GM18873 (cell line): ENCODE results near the gene CADM2.
"Not testable (repeated sequence)": the region's sequence is repeated elsewhere in the genome, so short reads cannot be mapped to it uniquely, and the experiment has no call there.

Source experiments
- ATAC-seq: cut with Tn5 transposase; IDR thresholded peaks from one replicate; pipeline ENCODE4 v1.9.1; 2021; ENCODE audit warnings: mild to moderate bottlenecking, moderate library complexity, moderate number of reproducible peaks; ENCODE audit not compliant: unreplicated experiment, low FRiP score

CADM2 gene

DNA sequence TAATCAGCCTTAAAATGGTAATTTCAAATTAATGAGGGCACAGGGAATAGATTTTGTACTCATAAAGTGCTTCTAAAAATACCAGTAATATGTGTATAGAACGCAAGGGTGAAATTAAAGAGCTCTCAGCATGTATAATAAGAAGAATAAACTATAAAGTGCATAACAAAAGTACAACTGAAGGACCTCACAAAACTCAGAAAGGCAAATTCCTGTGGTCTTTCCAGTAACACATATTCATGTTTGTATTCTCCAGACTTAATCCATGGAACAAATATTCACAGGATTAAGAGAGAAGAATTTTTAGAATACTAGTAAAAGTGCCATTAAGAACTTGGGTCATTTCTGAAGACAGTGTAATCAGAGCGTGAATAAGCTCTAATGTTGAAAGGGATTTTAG lies 646.3 kb downstream of the CADM2 start:
- no peak for ATAC-seq

GRCh38 chr3:85626662-85627061 lies 667.9 kb downstream of the CADM2 start:
- no peak for ATAC-seq

DNA sequence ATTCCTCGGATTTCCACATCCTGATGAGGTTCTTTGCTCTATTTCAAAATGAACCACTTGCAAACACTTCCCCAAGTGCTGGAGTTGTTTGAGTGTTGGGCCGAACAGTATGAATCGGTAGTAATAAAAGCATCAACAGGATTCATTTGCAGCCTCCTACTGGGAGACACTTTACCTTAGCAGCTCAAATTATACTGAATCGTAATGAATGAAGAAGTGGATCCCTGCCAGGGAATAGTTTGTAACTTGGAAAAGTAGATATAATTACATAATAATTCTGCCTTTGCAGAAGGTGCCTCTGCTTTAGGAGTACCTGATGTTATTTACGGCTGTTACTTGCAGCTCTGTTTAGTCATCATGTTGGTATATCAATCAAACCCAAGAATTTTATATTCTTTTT lies 669.1 kb downstream of the CADM2 start:
- no peak for ATAC-seq

GRCh38 chr3:85631070-85631469 lies 672.3 kb downstream of the CADM2 start:
- ATAC-seq = no peak

DNA sequence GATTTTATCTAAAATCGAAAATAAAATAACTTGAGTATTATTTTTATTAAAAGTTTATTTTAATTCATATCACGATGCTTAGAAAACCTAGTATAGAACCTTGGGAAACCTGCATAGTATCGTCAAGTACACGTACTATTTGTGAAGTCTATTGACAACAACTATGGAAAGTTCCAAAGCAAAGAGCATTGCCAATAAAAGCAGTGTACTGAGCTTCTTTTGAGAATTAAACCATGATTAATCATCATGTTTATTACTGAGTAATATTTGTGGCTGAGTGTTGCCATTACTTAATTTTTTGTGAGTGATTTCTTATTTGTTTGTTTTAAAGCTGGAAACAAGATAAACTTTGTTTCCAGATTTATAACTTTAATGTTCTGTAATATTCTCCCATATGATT lies 674.1 kb downstream of the CADM2 start:
- ATAC-seq = no peak

- no peak for ATAC-seq
These were observed 693.6 kb downstream of the CADM2 start for GRCh38 chr3:85652360-85652759.

DNA sequence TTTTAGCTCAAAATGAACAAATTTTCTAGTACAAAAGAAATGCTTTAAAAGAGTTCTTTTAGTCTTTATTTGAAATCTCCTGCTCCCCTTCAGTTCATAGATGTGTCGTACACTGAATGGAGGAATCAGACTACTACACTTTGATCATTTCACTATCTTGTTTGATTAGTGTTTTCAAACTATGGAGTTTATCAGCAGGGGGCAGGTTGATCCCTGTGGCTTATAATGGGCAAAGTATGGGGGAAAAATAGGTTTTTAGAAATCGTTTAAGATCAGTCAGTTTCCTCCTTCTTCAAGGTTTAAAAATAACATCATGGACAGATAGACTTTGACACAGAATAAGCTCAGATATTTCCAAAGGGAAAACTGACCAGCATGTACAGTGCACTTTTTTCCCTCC lies 701.7 kb downstream of the CADM2 start:
- no peak for ATAC-seq

DNA sequence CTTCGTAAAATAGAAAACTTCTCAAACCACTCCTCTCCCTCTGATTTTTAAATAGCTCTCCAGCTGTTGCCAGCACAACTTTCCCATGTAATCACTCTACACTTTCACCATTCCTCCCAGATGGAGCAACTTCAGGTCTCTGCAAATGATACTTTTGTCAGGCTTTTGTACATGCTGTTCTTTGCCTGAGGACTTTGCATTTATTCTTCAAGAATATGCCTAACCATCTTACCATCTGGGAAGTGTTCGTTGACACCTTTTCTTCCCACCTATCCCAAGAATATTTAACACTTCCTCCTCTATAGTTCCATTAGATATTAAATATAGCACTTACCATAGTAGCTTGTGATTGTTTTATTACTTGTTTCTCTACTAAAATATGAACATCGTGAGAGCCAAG lies 703.7 kb downstream of the CADM2 start:
- no peak for ATAC-seq

DNA sequence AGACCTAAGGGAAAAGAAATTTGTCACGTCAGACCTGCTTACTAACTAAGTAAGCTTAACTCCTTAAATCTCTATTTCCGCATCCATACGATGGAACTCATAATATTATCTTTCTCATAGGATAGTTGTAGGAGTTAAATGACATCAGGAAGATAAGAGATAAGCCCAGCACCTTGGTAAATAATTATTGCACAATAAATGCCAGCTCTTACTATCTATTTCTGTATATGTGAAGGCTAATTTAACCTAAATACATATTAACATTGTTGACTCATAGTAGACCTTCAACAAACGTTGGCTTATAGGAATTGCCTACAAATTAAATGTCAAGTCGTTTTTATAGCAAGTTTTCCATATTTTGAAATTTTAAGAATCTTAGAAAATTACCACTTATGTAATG lies 709.0 kb downstream of the CADM2 start:
- ATAC-seq = no peak

DNA sequence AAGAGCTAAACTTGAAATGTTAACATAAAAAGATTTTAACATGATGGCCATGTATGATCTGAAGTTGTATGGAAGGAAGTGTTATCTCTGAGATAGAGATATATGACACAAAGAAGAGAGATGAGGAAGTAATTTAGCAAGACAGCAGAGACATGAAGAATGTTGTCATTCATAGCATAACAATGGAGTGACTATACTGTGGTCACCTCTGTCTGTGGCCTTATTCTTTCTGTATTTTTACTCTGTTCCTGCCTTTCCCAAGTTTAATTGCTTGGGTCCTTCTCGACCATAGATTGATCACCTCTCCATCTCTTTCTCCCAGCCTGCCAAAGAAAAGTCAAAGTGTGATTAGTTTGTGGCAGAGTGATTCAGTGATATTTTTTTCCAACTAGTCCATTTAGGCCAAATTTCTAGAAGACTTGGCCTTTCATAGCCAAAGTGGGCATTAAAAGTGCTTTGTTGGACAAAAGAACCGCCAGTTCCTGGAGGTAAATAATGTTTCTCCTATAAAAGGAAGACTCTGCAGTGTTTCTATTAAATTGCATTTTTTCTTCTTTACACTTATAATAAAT lies 711.9 kb downstream of the CADM2 start:
- ATAC-seq = no peak

- ATAC-seq = no peak
These were observed 714.0 kb downstream of the CADM2 start for GRCh38 chr3:85672761-85673160.

GRCh38 chr3:85678713-85679112 lies 719.9 kb downstream of the CADM2 start:
- no peak for ATAC-seq

DNA sequence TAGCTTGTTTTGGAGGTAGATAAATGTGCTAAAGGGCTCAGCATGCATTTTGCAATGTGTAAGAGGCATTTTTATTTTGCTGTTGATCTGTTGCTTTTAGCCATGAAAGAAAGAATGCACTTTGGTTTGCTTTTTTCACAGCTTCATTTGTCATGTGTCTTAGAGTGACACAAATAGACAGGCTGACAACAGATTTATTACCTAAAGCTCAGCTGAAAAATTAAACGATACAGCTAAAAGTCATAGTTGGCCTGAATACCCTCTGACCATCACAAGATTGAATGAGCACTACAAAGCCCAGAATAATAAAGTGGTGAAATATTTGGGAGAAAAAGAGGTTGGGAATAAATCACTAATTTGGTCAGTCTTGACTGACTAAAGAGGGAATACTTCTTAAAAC lies 723.1 kb downstream of the CADM2 start:
- ATAC-seq = no peak

DNA sequence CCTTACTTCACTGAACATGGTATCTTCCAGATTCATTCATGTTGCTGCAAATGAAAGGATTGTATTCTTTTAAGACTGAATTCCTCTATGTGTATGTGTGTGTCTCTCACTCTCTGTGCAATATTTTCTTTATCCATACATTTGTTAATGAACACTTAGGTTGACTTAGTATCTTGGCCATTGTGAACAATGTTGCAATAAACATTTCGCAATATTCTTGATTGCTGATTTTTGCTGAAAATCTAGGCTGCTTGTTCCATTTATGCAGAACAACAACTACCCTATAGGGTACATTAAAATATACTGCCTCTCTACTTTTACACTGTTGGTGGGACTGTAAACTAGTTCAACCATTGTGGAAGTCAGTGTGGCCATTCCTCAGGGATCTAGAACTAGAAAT lies 732.4 kb downstream of the CADM2 start:
- no peak for ATAC-seq

DNA sequence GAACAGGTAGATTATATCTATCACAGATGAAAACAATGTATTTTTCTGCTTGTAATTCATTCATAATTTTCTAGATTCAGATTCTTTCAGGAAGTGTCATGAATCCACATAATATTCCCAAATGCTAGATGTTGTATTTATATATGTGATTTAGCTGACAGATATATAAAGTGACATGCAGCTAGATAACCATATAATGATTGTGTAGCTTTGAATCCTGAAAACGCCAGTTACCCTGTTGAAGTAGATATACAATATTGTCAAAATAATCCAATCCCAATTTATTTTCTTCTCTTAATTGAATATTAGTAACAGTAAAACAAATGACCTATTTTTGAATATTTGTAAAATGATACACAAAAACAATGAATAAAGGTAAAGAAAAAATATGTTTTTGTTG lies 738.4 kb downstream of the CADM2 start:
- no peak for ATAC-seq

DNA sequence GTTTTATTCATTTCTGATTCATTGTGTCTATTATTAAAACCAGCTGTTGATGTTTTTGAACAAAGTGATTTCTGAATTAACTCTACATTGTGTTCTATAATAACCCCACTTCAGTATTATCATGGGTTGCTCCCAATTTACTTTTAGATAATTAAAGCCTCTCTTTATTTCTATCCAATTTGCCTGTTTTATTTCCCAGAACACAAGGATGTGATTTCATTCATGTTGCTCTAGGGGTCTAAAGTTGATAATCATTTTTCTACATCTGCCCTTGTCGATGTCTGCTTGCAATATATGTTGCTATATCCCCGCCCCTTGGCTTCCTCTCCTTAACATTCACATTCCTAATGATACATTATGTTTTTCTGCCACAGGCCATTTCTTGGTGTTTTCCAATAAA lies 747.3 kb downstream of the CADM2 start:
- ATAC-seq = no peak

DNA sequence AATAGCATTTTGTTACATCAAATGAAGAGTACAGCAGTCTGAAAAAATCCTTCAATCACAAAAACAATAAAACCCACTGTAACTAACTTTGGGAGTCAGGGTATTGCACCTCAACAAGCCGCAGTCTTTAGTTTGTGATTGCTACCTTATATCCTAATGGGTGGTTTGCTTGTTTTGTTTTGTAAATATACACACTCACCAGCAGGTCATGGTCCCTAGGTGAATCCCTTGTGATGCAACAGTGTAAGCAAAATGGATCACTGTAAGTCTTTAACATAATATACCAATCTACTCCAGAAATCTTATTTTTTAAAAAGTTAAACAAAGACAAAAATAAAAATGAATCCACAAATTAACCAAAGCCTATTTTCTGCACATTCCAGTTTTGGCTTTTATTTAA lies 749.5 kb downstream of the CADM2 start:
- not testable (repeated sequence) for ATAC-seq

- ATAC-seq = no peak
These were observed 750.6 kb downstream of the CADM2 start for GRCh38 chr3:85709346-85709892.

DNA sequence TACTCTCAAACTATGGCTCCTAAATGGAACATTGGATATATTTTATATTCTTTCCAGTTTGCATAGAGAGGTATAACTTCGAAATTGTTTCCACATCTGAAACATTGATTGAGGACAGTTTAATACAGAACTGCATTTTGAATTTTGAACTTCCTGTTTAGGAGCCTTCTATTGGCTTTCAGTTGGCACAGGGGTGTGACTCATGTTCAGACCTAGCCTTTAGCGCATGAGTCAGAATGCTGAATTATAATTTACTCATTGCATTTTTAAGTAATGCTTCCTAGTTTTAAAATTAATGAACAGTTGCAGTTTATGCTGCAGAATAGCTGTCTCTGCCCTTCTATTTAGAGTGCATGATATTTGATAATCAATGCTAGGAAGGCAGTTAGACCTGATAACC lies 751.7 kb downstream of the CADM2 start:
- ATAC-seq = no peak

DNA sequence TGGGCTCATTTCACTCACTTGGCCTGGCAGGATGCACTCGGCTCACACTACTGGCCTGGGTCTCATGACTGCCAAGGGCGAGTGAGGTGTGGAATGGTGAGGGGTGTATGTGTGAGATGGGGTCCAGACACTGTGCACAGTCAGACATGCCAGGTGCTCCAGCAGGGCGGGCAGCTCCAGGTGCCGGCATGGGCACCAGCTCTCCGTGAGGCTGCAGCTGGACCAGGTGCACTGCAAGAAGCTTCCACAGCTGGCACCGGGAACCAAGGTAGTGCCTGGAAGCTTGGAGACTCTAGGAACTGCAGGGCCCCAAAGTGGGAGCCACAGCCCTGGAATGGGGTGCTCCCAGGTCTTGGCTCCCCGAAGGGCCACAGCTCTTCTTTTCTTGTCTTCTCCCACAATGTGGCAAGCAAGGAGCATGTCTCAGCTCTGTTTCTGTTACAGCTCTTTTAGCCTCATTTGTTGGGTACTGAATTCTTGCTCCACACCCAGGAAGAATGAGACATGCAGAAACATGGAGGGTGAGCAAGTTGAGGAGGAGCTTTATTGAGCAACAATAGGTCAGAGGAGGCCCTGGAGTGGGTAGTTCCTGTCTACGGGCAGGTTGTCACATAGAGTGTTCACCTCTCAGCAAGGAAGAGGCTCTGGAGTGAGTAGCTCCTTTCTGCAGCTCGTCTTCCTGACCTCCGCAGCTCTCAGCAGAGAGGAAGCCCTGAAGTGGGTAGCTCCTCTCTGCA lies 762.8 kb downstream of the CADM2 start:
- no peak for ATAC-seq

DNA sequence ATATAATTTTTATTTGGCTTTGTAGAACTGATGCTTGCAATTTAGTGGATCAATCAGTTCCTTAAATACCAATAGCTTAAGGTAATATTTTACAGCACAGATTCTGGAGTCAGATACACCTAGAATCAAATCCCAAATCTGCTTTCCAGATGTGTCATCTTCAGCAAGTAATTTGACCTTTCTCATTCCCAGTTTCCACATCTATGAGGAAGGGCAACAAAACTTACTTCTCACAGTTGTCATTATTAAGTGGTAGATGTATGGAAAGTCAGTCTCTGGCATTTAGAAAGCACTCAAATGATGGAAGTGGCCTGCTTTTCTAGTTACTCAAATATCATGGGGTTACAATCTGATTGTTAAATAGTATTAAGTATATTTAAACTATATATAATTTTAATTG lies 767.0 kb downstream of the CADM2 start:
- ATAC-seq = no peak

GRCh38 chr3:85726241-85726640 lies 767.5 kb downstream of the CADM2 start:
- ATAC-seq = no peak
